ENCODE data around the gene AGMAT. TPM values are rescaled to one million over a fixed set of nuclear protein-coding genes. Genes with fewer than 3 reads are reported as not detected.

AGMAT gene
- polyA plus RNA-seq, 1 donor: 51.9 TPM

DNA sequence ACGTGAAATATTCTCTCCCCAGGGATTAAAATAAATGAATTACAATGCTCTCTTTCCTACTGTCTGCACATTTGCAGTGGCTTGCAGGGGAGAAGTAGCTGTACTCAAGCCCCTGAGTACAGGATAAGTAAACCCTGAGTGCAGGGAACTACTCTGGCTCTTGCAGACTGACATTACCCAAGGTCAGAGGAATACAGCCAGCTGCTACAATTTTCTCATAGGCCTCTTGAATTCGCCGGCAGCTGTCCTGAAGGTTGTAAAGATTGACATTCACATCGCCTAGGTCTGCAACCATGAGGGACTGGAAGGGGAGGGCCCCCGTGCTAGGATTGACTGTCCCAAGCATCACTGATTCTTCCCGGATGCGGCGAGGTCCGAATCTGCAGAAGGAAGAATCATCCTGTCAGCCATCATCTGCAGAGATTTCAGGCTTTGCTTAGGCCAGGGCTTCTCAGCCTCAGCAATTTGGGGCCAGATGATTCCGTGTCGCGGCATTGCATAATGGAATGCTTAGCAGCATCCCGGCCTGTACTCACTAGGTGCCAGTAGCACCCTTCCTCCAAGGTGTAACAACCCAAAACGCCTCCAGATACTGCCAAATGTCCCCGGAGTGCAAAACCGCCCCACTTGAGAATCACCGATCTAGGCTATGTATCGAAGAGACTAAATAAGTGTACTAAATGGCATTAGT, 1.7 kb downstream of the AGMAT start:
- DNase-seq: no peak
- Histone ChIP-seq H3K4me3 (ENCODE audit: low read length) (no peak overlapping the region), H3K27ac (ENCODE audit: low read length) (no peak overlapping the region), H3K36me3 (ENCODE audit: control insufficient read depth, insufficient read depth, low read length) (peaks cover 19% of the 10 kb centered on the region), H3K9me3 (ENCODE audit: control insufficient read depth, low read depth, low read length) (no peaks in the 10 kb centered on the region), H3K4me1 (ENCODE audit: control insufficient read depth, insufficient read depth, low read length) (peaks cover 9% of the 10 kb centered on the region), H3K27me3 (ENCODE audit: control insufficient read depth, insufficient read depth, low read length) (no peaks in the 10 kb centered on the region)
- WGBS (ENCODE audit: insufficient coverage, low lambda C conversion rate): 100% methylated on average over 1 of the region's 18 CpGs

DNA sequence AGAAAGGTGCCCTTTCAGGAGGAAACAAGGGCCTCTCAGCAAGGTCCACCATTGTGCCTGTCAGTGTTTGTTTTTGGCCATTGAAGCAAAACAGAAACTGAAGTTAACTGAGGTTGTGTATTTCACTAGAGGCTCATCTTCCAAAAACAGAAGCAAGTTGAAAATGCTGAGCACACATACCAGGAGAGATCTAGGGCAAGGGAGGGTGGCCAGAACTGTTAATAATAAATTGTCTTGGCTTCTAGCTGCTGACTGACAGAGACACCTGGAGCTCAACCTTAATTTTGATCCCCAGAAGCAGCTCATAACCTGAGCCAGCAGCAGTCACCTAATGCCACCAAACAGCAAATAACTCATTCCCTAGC, 5.2 kb downstream of the AGMAT start:
- no peak overlapping the region for H3K27ac ChIP-seq (ENCODE audit: low read length)
- H3K9me3 ChIP-seq (ENCODE audit: control insufficient read depth, low read depth, low read length): no peaks in the 10 kb centered on the region
- peaks cover 9% of the 10 kb centered on the region for H3K4me1 ChIP-seq (ENCODE audit: control insufficient read depth, insufficient read depth, low read length)
- no peaks in the 10 kb centered on the region for H3K27me3 ChIP-seq (ENCODE audit: control insufficient read depth, insufficient read depth, low read length)
- no peak overlapping the region for H3K4me3 ChIP-seq (ENCODE audit: low read length)
- H3K36me3 ChIP-seq (ENCODE audit: control insufficient read depth, insufficient read depth, low read length): peaks cover 41% of the 10 kb centered on the region
- DNase-seq: no peak

DNA sequence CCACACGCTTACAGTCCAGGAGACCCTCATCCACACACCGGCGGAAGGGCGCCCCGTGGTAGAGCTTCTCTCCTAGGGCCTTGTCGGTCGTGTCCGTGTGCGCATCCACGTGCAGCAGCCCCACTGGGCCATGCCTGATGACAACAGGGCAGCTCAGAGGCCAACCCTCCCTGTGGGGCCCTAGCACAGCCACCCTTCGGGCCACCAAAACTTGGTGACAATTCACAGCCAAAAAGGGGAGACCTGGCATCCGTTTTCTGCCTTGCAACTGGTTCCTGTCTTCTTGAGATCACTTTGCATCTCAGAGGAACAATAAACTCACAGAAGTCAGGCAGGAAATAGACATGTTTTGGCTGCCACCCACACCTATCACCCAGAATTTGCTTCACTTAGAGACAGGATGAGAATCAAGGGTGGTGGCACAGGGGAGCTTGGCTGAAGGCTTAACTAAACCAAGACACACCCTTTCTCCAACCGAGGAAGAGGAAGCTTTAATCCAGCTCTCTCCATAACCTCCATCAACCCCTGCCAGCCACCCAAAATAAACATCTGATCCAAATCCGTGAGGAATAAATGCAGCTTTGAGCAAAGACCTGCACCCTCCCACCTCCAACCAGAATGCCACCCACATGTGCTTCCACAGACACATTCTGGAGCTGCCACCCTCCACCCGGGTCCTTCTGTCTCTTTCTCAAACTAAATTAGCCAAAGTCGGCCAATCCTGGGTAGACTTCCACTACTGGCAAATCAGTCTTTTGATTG, 5.7 kb downstream of the AGMAT start:
- DNase-seq: no peak
- no CpG with 5 or more reads among the region's 16 CpGs for WGBS (ENCODE audit: insufficient coverage, low lambda C conversion rate)
- no peak overlapping the region for H3K27ac ChIP-seq (ENCODE audit: low read length)
- peaks cover 46% of the 10 kb centered on the region for H3K36me3 ChIP-seq (ENCODE audit: control insufficient read depth, insufficient read depth, low read length)
- no peak overlapping the region for H3K4me3 ChIP-seq (ENCODE audit: low read length)
- H3K27me3 ChIP-seq (ENCODE audit: control insufficient read depth, insufficient read depth, low read length): no peaks in the 10 kb centered on the region
- no peaks in the 10 kb centered on the region for H3K9me3 ChIP-seq (ENCODE audit: control insufficient read depth, low read depth, low read length)
- H3K4me1 ChIP-seq (ENCODE audit: control insufficient read depth, insufficient read depth, low read length): peaks cover 9% of the 10 kb centered on the region

DNA sequence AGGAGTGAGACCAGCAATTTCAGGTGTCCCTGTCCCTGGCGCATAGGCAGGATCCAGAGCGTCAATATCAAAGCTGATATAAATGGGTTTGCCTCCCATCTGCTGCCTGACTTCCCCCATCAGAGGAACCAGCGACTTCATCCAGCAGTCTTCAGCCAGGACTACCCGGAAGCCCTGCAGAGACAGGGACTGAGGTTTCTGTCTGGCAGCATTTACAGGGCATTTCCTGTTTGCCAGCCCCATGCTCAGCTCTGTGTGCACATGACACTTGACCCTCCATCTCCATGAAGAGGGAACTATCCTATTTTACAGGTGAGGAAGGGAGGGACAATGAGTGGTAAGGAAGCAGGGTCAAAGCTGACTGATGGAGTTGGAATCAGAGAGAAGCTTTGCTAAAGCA, 7.2 kb downstream of the AGMAT start:
- WGBS (ENCODE audit: insufficient coverage, low lambda C conversion rate): 83% methylated on average over 2 of the region's 4 CpGs
- peaks cover 54% of the 10 kb centered on the region for H3K36me3 ChIP-seq (ENCODE audit: control insufficient read depth, insufficient read depth, low read length)

DNA sequence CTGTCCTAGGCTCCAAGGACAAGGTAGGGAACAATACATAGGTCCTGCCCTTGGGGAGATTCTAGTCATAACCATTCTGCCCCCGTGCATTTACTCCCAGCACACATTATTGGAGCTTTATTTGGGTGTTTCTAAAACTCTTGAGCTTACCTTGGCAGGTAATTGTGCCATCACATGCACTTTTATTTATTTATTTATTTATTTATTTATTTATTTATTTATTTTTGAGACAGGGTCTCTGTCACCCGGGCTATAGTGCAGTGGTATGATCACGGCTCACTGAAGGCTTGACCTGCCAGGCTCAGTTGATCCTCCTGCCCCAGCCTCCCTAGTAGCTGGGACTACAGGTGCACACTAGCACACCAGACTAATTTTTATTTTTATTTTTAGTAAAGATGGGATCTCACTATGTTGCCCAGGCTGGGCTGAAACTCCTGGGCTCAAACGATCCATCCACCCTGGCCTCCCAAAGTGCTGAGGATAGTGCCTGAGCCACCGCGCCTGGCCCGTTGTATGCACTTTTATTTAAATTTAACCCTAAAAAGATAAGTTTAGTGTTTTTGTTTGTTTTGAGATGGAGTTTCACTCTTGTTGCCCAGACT, 9.2 kb downstream of the AGMAT start:
- Histone ChIP-seq H3K36me3 (ENCODE audit: control insufficient read depth, insufficient read depth, low read length) (peaks cover 63% of the 10 kb centered on the region), H3K4me1 (ENCODE audit: control insufficient read depth, insufficient read depth, low read length) (peaks cover 4% of the 10 kb centered on the region), H3K9me3 (ENCODE audit: control insufficient read depth, low read depth, low read length) (no peaks in the 10 kb centered on the region), H3K27ac (ENCODE audit: low read length) (no peak overlapping the region), H3K27me3 (ENCODE audit: control insufficient read depth, insufficient read depth, low read length) (no peaks in the 10 kb centered on the region), H3K4me3 (ENCODE audit: low read length) (no peak overlapping the region)
- WGBS (ENCODE audit: insufficient coverage, low lambda C conversion rate): no CpG with 5 or more reads among the region's 7 CpGs
- no peak for DNase-seq

More for the DNA sequence above, 7.2 kb downstream of the AGMAT start:
- DNase-seq: no peak
- H3K9me3 ChIP-seq (ENCODE audit: control insufficient read depth, low read depth, low read length): no peaks in the 10 kb centered on the region
- H3K4me3 ChIP-seq (ENCODE audit: low read length): no peak overlapping the region
- no peaks in the 10 kb centered on the region for H3K27me3 ChIP-seq (ENCODE audit: control insufficient read depth, insufficient read depth, low read length)
- no peak overlapping the region for H3K27ac ChIP-seq (ENCODE audit: low read length)
- peaks cover 4% of the 10 kb centered on the region for H3K4me1 ChIP-seq (ENCODE audit: control insufficient read depth, insufficient read depth, low read length)

DNA sequence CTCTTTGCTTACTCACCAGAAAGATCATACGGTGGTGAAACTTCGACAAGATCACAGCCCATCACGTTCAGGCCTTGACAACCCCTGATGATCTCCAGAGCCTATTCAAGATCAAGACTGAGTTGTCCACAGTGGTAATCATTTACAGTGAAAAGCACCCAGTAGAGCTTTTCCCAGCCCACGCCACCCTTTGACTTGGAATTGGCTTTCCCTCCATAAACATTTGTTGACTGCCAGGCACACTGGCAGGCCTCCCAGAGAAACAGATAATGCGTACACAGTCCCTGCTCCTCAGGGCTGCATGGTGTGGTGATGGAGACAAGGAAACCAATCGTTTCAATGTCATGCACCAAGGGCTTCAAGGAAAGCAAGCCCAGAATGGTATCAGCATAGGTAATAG, 10.1 kb downstream of the AGMAT start:
- Histone ChIP-seq H3K9me3 (ENCODE audit: control insufficient read depth, low read depth, low read length) (no peaks in the 10 kb centered on the region), H3K4me3 (ENCODE audit: low read length) (no peak overlapping the region), H3K27ac (ENCODE audit: low read length) (peak overlapping the region; percentile 5), H3K27me3 (ENCODE audit: control insufficient read depth, insufficient read depth, low read length) (no peaks in the 10 kb centered on the region), H3K4me1 (ENCODE audit: control insufficient read depth, insufficient read depth, low read length) (peaks cover 4% of the 10 kb centered on the region), H3K36me3 (ENCODE audit: control insufficient read depth, insufficient read depth, low read length) (peaks cover 64% of the 10 kb centered on the region)
- WGBS (ENCODE audit: insufficient coverage, low lambda C conversion rate): no CpG with 5 or more reads among the region's 6 CpGs
- no peak for DNase-seq

DNA sequence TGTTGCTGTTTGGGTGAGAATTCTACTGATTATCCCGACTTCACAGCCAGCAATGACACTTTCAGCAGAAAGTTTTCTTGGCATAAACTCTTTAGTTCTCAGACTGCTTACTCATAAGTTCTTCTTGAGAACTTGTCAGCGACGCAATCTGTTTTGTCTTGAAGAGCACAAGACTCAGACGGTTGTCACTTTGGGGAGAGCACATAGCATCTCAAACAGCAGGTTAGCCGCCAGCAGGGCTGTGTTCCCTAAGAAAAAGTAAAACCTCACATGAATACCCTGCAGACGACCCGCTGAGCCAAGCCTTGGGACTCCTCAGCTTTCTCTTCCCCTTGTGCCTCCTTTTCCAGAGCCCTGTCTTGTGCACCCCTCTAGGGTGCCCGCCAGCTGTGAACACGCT, 11.4 kb downstream of the AGMAT start:
- Histone ChIP-seq H3K9me3 (ENCODE audit: control insufficient read depth, low read depth, low read length) (no peaks in the 10 kb centered on the region), H3K36me3 (ENCODE audit: control insufficient read depth, insufficient read depth, low read length) (peaks cover 57% of the 10 kb centered on the region), H3K4me1 (ENCODE audit: control insufficient read depth, insufficient read depth, low read length) (peaks cover 10% of the 10 kb centered on the region), H3K27ac (ENCODE audit: low read length) (no peak overlapping the region), H3K4me3 (ENCODE audit: low read length) (no peak overlapping the region), H3K27me3 (ENCODE audit: control insufficient read depth, insufficient read depth, low read length) (no peaks in the 10 kb centered on the region)
- DNase-seq: no peak
- WGBS (ENCODE audit: insufficient coverage, low lambda C conversion rate): no CpG with 5 or more reads among the region's 9 CpGs

DNA sequence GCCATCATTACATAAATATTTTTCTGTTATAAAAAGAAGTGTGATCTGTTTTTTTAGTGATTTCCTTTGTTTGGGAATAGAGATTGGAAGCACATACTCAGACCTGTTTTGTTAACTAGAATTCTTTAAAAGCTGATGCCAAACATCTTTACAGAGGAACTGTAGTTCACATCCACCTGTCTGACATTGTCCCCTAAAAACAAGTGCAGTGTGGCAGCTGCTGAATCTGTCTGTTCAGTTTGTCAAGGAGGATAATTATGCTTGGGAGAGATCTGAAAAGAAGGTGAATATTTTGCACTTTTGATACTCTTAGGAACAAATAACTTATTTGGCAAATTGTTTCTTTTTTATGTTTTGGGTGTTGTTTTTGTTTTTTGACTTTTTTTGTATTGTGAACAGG, 13.6 kb downstream of the AGMAT start:
- Histone ChIP-seq H3K4me1 (ENCODE audit: control insufficient read depth, insufficient read depth, low read length) (peaks cover 19% of the 10 kb centered on the region), H3K36me3 (ENCODE audit: control insufficient read depth, insufficient read depth, low read length) (peaks cover 71% of the 10 kb centered on the region)

DNA sequence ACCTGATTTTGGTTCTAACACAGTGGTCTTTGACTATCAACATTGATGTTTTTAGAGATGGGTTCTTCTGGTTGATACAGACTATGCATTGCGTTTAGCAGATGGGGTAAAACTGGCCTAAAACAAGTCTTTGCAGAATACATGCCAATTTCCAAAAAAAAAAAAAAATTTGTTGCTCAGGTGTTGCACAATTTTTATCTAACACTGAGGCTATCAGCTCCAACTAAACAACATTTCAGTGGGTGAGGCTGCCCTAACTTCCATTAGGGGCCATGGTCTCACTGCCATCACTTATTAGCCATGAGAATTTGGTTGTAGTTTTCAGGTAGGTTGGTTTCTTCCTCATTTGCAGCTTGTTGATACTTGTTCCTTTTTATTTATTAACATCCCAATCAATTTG, 14.0 kb downstream of the AGMAT start:
- Histone ChIP-seq H3K4me3 (ENCODE audit: low read length) (no peak overlapping the region), H3K36me3 (ENCODE audit: control insufficient read depth, insufficient read depth, low read length) (peaks cover 72% of the 10 kb centered on the region), H3K27me3 (ENCODE audit: control insufficient read depth, insufficient read depth, low read length) (no peaks in the 10 kb centered on the region), H3K27ac (ENCODE audit: low read length) (no peak overlapping the region), H3K4me1 (ENCODE audit: control insufficient read depth, insufficient read depth, low read length) (peaks cover 19% of the 10 kb centered on the region), H3K9me3 (ENCODE audit: control insufficient read depth, low read depth, low read length) (no peaks in the 10 kb centered on the region)
- no peak for DNase-seq
- 83% methylated on average over 1 of the region's 1 CpG for WGBS (ENCODE audit: insufficient coverage, low lambda C conversion rate)

More for the DNA sequence above, 13.6 kb downstream of the AGMAT start:
- no peak overlapping the region for H3K27ac ChIP-seq (ENCODE audit: low read length)
- no peak for DNase-seq
- no peaks in the 10 kb centered on the region for H3K9me3 ChIP-seq (ENCODE audit: control insufficient read depth, low read depth, low read length)
- H3K4me3 ChIP-seq (ENCODE audit: low read length): no peak overlapping the region
- no peaks in the 10 kb centered on the region for H3K27me3 ChIP-seq (ENCODE audit: control insufficient read depth, insufficient read depth, low read length)

DNA sequence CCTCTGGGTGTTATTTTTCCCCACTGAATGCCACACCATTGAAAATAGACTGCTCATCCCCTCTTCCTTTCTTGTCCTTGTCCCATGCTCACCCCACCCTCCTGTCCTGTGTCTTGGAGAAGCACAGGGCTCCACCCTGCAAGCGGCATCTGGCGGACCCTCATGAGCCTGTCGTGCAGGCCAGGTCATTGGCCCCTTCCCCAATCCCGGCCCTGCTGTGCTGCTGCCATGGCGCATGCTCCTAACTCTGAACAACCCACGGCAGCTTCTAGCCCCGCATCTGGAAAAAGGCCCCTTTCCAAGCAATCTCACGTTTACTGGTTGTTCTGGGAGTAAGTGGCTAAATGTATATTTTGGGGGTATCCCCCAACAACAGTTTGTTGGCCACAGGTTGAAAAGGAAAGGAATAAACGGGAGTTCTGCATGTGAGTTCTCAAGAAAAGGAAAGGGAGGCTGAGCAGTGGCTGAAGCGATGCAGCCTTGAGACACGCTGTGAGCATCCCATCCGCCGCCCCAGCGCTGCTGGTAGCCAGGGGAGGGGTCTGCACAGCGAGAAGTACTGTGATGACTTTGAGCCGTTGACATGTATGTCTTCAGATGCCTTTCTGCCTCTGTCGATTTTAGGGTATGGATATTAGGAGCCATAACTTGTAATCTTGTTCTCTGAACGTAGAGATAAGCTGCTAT, 16.3 kb downstream of the AGMAT start:
- Histone ChIP-seq H3K4me3 (ENCODE audit: low read length) (no peak overlapping the region), H3K27me3 (ENCODE audit: control insufficient read depth, insufficient read depth, low read length) (no peaks in the 10 kb centered on the region)
- WGBS (ENCODE audit: insufficient coverage, low lambda C conversion rate): 17% methylated on average over 2 of the region's 18 CpGs

More for the DNA sequence above, 16.3 kb downstream of the AGMAT start:
- no peak for DNase-seq
- Histone ChIP-seq H3K9me3 (ENCODE audit: control insufficient read depth, low read depth, low read length) (no peaks in the 10 kb centered on the region), H3K36me3 (ENCODE audit: control insufficient read depth, insufficient read depth, low read length) (peaks cover 66% of the 10 kb centered on the region), H3K4me1 (ENCODE audit: control insufficient read depth, insufficient read depth, low read length) (peaks cover 15% of the 10 kb centered on the region), H3K27ac (ENCODE audit: low read length) (no peak overlapping the region)

Data from large intestine (tissue), 3 donors.